ENCODE measurements around the gene CNKSR2.

CNKSR2 gene

DNA sequence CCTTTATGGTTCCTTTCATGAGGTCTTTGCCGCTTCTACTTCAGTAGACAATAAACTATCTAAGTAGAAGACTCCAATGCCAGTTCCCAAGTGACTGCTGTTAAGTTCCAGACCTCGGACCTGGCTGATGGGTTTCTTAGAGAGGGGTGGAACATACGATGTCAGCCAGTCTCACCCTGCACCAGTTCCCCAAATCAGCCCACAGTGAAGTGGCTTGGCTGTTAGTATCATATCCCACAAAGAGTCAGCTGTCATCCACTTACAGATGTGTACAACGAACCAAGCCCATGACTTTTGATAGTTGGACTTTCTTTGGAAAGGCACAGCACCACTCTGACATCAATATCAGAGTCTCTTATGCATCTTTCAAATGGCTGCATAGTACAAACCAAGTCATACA is 292.0 kb downstream of the CNKSR2 start:
- no peak overlapping the region for H3K4me2 ChIP-seq (ENCODE audit: low read length)
- no peak for TF ChIP-seq EZH2phosphoT487 (IDR thresholded peaks at IDR 0.05; ENCODE audit: low read depth)
- TF ChIP-seq, protein P1, sequence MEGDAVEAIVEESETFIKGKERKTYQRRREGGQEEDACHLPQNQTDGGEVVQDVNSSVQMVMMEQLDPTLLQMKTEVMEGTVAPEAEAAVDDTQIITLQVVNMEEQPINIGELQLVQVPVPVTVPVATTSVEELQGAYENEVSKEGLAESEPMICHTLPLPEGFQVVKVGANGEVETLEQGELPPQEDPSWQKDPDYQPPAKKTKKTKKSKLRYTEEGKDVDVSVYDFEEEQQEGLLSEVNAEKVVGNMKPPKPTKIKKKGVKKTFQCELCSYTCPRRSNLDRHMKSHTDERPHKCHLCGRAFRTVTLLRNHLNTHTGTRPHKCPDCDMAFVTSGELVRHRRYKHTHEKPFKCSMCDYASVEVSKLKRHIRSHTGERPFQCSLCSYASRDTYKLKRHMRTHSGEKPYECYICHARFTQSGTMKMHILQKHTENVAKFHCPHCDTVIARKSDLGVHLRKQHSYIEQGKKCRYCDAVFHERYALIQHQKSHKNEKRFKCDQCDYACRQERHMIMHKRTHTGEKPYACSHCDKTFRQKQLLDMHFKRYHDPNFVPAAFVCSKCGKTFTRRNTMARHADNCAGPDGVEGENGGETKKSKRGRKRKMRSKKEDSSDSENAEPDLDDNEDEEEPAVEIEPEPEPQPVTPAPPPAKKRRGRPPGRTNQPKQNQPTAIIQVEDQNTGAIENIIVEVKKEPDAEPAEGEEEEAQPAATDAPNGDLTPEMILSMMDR (IDR thresholded peaks at IDR 0.05; ENCODE audit: low read depth, low read length) = no peak

DNA sequence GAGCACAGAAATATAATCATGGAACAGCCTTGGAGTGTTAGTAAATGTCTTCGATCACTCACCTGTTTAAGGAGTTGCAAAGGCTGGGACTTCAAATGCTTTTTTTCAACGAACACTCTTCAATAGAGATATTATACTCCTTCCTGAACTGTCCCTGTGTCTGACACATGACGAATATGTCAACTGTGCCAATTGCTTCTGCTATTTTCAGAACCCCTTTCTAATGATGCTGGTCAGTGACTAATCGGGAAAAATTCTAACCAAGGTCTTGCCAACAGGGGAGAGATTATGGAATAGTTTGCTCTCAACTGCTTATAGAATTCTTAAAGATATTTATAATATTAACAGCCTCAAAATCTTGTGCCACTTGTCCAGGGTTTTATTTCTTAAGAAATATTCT is 292.5 kb downstream of the CNKSR2 start:
- H3K4me3 ChIP-seq (ENCODE audit: low read length) = no peak overlapping the region
- H3K27ac ChIP-seq (ENCODE audit: low read length) = no peak overlapping the region
- H3K4me1 ChIP-seq (ENCODE audit: low read length) = no peaks in the 10 kb centered on the region
- H3K27me3 ChIP-seq (ENCODE audit: low read depth, low read length) = no peaks in the 10 kb centered on the region
- no peak overlapping the region for H2AFZ ChIP-seq (ENCODE audit: low read depth, low read length)
- H3K9me3 ChIP-seq (ENCODE audit: insufficient read depth, low read length) = no peaks in the 10 kb centered on the region
- H3K36me3 ChIP-seq (replicated peaks; ENCODE audit: low read depth, low read length) = no peaks in the 10 kb centered on the region
- no peak overlapping the region for H3K4me2 ChIP-seq (ENCODE audit: low read length)
- H3K9ac ChIP-seq (ENCODE audit: low read length) = no peak overlapping the region
- no peaks in the 10 kb centered on the region for H3K79me2 ChIP-seq (ENCODE audit: low read length)
- TF ChIP-seq EZH2phosphoT487 (IDR thresholded peaks at IDR 0.05; ENCODE audit: low read depth) = no peak
- TF ChIP-seq, protein P1 (IDR thresholded peaks at IDR 0.05; ENCODE audit: low read depth, low read length) = no peak
- H4K20me1 ChIP-seq (ENCODE audit: insufficient read depth, low read length) = no peaks in the 10 kb centered on the region

More for the DNA sequence above, 292.0 kb downstream of the CNKSR2 start:
- no peak overlapping the region for H3K9ac ChIP-seq (ENCODE audit: low read length)
- no peak overlapping the region for H3K27ac ChIP-seq (ENCODE audit: low read length)
- no peaks in the 10 kb centered on the region for H3K4me1 ChIP-seq (ENCODE audit: low read length)
- no peak overlapping the region for H2AFZ ChIP-seq (ENCODE audit: low read depth, low read length)
- H4K20me1 ChIP-seq (ENCODE audit: insufficient read depth, low read length) = no peaks in the 10 kb centered on the region
- H3K27me3 ChIP-seq (ENCODE audit: low read depth, low read length) = no peaks in the 10 kb centered on the region
- H3K36me3 ChIP-seq (replicated peaks; ENCODE audit: low read depth, low read length) = no peaks in the 10 kb centered on the region
- H3K9me3 ChIP-seq (ENCODE audit: insufficient read depth, low read length) = no peaks in the 10 kb centered on the region
- H3K4me3 ChIP-seq (ENCODE audit: low read length) = no peak overlapping the region
- no peaks in the 10 kb centered on the region for H3K79me2 ChIP-seq (ENCODE audit: low read length)

DNA sequence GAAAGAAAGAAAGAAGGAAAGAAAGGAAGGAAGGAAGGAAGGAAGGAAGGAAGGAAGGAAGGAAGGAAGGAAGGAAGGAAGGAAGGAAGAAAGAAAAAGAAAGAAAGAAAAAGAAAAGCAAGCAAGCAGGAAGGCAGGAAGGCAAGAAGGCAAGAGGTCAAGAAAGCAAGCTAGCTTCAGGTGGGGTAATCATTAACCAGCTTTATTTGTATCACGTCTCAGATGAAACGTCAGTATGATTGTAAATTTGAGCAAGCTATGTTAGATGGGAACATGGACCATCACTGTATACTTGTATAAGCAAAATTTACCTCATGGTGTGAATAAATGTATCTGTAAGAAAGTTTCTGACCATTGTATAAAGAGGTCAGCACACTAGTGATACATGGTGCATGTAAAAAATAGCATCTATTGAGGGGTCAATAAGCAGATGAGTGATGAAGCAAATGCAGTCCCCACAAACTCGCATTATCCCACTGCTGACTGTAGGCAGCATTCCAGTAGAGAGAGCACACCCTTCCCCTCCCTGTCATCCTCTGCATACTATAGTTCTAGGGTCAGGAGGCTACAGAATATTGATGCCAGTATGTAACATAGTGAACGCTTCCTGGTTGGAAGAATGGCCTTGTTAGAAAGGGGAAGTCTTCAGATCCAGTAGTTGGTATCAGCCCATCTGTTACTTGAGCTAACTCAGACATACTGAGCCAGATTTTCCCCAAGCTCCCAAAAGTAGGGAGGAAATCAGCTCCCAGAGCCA is 300.4 kb downstream of the CNKSR2 start:
- H3K79me2 ChIP-seq (ENCODE audit: low read length) = no peaks in the 10 kb centered on the region
- TF ChIP-seq, protein P1 (IDR thresholded peaks at IDR 0.05; ENCODE audit: low read depth, low read length) = no peak
- no peak for TF ChIP-seq EZH2phosphoT487 (IDR thresholded peaks at IDR 0.05; ENCODE audit: low read depth)
- no peaks in the 10 kb centered on the region for H3K9me3 ChIP-seq (ENCODE audit: insufficient read depth, low read length)
- H4K20me1 ChIP-seq (ENCODE audit: insufficient read depth, low read length) = no peaks in the 10 kb centered on the region
- no peak overlapping the region for H3K27ac ChIP-seq (ENCODE audit: low read length)
- no peaks in the 10 kb centered on the region for H3K4me1 ChIP-seq (ENCODE audit: low read length)
- H3K36me3 ChIP-seq (replicated peaks; ENCODE audit: low read depth, low read length) = no peaks in the 10 kb centered on the region
- no peak overlapping the region for H3K4me2 ChIP-seq (ENCODE audit: low read length)
- H3K9ac ChIP-seq (ENCODE audit: low read length) = no peak overlapping the region
- H2AFZ ChIP-seq (ENCODE audit: low read depth, low read length) = no peak overlapping the region
- H3K27me3 ChIP-seq (ENCODE audit: low read depth, low read length) = no peaks in the 10 kb centered on the region
- H3K4me3 ChIP-seq (ENCODE audit: low read length) = no peak overlapping the region

DNA sequence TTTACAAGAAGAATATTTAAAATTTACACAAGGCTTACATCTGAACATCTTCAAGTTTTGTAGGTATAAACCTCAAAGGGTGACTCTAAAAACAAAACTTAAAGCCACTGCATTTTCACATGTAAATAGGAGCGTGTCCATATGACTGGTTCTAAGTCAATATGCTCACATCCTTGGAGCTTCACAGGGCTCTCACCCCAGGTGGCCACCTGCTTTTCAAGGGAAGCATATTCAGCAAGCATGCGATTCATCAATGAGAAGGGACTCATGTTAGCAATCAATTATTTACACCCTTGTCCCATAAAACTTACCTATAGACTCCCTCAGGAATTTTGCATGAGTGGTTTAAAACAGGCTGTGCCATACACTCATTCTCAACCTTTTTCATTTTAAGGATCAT is 301.7 kb downstream of the CNKSR2 start:
- no peak for TF ChIP-seq EZH2phosphoT487 (IDR thresholded peaks at IDR 0.05; ENCODE audit: low read depth)
- TF ChIP-seq, protein P1 (IDR thresholded peaks at IDR 0.05; ENCODE audit: low read depth, low read length) = no peak
- Histone ChIP-seq H4K20me1 (ENCODE audit: insufficient read depth, low read length) (no peaks in the 10 kb centered on the region), H3K4me1 (ENCODE audit: low read length) (no peaks in the 10 kb centered on the region), H3K36me3 (replicated peaks; ENCODE audit: low read depth, low read length) (no peaks in the 10 kb centered on the region), H3K27me3 (ENCODE audit: low read depth, low read length) (no peaks in the 10 kb centered on the region), H3K4me2 (ENCODE audit: low read length) (no peak overlapping the region), H3K9me3 (ENCODE audit: insufficient read depth, low read length) (no peaks in the 10 kb centered on the region), H2AFZ (ENCODE audit: low read depth, low read length) (no peak overlapping the region), H3K27ac (ENCODE audit: low read length) (no peak overlapping the region), H3K79me2 (ENCODE audit: low read length) (no peaks in the 10 kb centered on the region), H3K4me3 (ENCODE audit: low read length) (no peak overlapping the region), H3K9ac (ENCODE audit: low read length) (no peak overlapping the region)

All from OCI-LY3 (cell line).